Adrenal gland (tissue), 12 donors: ENCODE data around the gene SYNPO2. TPM values are rescaled to one million over a fixed set of nuclear protein-coding genes. Genes with fewer than 3 reads are reported as not detected.

ENCODE experiments used
- DNase-seq, 7 donors: peaks; one replicate each; pipeline ENCODE4 v3.0.0-alpha.2; 2019 to 2020
- H3K27ac ChIP-seq, 5 donors: fragments of 200-600 bp; sonication (generic) in 4 of 5; 1 replicate in 3 of 5; 2 replicates in 2 of 5; pipeline versions ENCODE4 v1.5.1 to v1.8.0; 2016 to 2020; ENCODE audit warnings: mild to moderate bottlenecking in 1 of 5
- H3K27me3 ChIP-seq: fragments of 200-600 bp; 2 replicates; pipeline ENCODE4 v1.8.0; 2021
- H3K36me3 ChIP-seq, 2 donors: fragments of 200-600 bp; replicated peaks in 1 of 2; 1 replicate in 1 of 2; 2 replicates in 1 of 2; pipeline versions ENCODE4 v1.5.1 to v1.8.0; 2018 to 2022
- H3K4me1 ChIP-seq, 2 donors: fragments of 200-600 bp; replicated peaks in 1 of 2; 1 replicate in 1 of 2; 2 replicates in 1 of 2; pipeline versions ENCODE4 v1.5.1 to v1.8.0; 2018 to 2021
- H3K4me3 ChIP-seq, 4 donors: fragments of 200-600 bp; sonication (generic) in 3 of 4; one replicate each; pipeline ENCODE4 v1.5.1; 2016 to 2018
- H3K9me3 ChIP-seq, 3 donors: fragments of 200-600 bp; sonication (generic) in 1 of 3; replicated peaks in 1 of 3; 1 replicate in 2 of 3; 2 replicates in 1 of 3; pipeline versions ENCODE4 v1.5.1 to v1.8.0; 2016 to 2021
- POLR2A ChIP-seq, 2 donors: fragments of 450-650 bp; IDR thresholded peaks; one replicate each; pipeline ENCODE4 v1.6.1; 2017; ENCODE audit warnings: antibody characterized with exemption in 2 of 2, mild to moderate bottlenecking in 2 of 2, moderate library complexity in 1 of 2
- WGBS, 4 donors: extraction: QIAGEN DNeasy Blood & Tissue Kit in 2 of 4; methylation state at CpG; one replicate each; pipeline versions ENCODE4 v1.1.5 to v1.1.7; 2013 to 2017; 5-methylcytosine and 5-hydroxymethylcytosine counted together
- intact Hi-C, 2 donors: fragments of 100-400 bp; cut with DNase I; formaldehyde crosslinking; loops; one replicate each; pipeline versions ENCODE4 v1.14.1 to v1.15.0; 2022 to 2023
- polyA plus RNA-seq, 3 donors: library from polyadenylated mRNA; stranded (reverse); fragments of 200-250 nt in 2 of 3; fragments of 350-450 nt in 1 of 3; fragmentation: Illumina TruSeq in 1 of 3; extraction: RNeasy Lipid Tissue Mini Kit (QIAGEN cat#74804) in 1 of 3; gene quantifications; one replicate each; pipeline ENCODE4 v1.2.3, GENCODE V29; 2013 to 2014
- total RNA-seq, 9 donors: library from RNA; depleted of rRNA in 4 of 9; stranded (reverse); fragments of >200 nt in 4 of 9; fragments of 120-200 nt in 1 of 9; fragmentation: NEBNext Ultra II Directional in 1 of 9; extraction: Animal tissue kit (Norgen Biotek cat#: 25700) in 1 of 9; gene quantifications; one replicate each; pipeline versions ENCODE4 v1.1.0 to v1.2.4, GENCODE V29; 2013 to 2023
- TF ChIP-seq, protein P1 (sequence below), 6 experiments: fragments of 450-650 bp in 4 of 6; fragments of 200-600 bp in 2 of 6; sonication (generic) in 1 of 6; IDR thresholded peaks; 1 replicate in 5 of 6; 2 replicates in 1 of 6; pipeline versions ENCODE4 v1.5.1 to v1.8.0; 2016 to 2021; ENCODE audit warnings: antibody characterized with exemption in 6 of 6, mild to moderate bottlenecking in 2 of 6, moderate library complexity in 1 of 6
- donor health status: healthy with polysubstance abuse.
- donor health status: Bipolar disorder and iron deficiency.
- donor health status: DM: yes; HTN: yes; CAD: no.
- donor health status: DM: no; HTN: no; CAD: no.
- donor health status: DM: no; HTN: no; CAD: no.
- donor health status: DM: yes; HTN: yes; CAD: no.

Gene SYNPO2
- total and polyA plus RNA-seq, 12 donors = 4.5 to 49.0 (median 18.4) TPM

DNA sequence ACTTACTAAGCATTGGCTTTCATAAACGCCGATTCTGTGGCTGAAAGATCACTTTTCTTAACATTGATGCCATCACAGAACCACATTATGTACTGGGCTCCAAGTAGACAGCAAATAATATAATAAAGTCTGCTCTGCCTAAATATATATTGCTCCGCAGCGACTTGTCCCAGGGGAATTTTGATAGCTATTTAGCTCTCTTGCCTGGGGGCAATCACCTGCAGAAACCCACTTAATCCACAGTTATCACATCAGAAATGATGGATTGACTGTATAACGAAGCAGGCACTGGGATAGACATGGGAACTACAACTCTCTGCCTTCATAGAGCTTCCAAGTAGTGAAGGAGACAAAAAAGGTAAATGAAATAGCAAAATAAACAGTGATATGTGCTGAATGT lies 199.0 kb downstream of the SYNPO2 start:
- WGBS, 4 donors = 70 to 83% (median 78%) methylated on average over 5 of the region's 5 CpGs
- Histone ChIP-seq H3K4me1 (no peaks in the 10 kb centered on the region), H3K36me3 (no peaks in the 10 kb centered on the region), H3K27ac (no peak overlapping the region), H3K9me3 (peaks cover 0 to 6% (median 0%) of the 10 kb centered on the region in 3 donors), H3K27me3 (no peaks in the 10 kb centered on the region), H3K4me3 (no peak overlapping the region)
- no peak for DNase-seq
- TF ChIP-seq, protein P1, sequence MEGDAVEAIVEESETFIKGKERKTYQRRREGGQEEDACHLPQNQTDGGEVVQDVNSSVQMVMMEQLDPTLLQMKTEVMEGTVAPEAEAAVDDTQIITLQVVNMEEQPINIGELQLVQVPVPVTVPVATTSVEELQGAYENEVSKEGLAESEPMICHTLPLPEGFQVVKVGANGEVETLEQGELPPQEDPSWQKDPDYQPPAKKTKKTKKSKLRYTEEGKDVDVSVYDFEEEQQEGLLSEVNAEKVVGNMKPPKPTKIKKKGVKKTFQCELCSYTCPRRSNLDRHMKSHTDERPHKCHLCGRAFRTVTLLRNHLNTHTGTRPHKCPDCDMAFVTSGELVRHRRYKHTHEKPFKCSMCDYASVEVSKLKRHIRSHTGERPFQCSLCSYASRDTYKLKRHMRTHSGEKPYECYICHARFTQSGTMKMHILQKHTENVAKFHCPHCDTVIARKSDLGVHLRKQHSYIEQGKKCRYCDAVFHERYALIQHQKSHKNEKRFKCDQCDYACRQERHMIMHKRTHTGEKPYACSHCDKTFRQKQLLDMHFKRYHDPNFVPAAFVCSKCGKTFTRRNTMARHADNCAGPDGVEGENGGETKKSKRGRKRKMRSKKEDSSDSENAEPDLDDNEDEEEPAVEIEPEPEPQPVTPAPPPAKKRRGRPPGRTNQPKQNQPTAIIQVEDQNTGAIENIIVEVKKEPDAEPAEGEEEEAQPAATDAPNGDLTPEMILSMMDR (IDR thresholded peaks at IDR 0.05) = no peak
- no peak for TF ChIP-seq POLR2A (IDR thresholded peaks at IDR 0.05)
- intact Hi-C loops = no loop called here

DNA sequence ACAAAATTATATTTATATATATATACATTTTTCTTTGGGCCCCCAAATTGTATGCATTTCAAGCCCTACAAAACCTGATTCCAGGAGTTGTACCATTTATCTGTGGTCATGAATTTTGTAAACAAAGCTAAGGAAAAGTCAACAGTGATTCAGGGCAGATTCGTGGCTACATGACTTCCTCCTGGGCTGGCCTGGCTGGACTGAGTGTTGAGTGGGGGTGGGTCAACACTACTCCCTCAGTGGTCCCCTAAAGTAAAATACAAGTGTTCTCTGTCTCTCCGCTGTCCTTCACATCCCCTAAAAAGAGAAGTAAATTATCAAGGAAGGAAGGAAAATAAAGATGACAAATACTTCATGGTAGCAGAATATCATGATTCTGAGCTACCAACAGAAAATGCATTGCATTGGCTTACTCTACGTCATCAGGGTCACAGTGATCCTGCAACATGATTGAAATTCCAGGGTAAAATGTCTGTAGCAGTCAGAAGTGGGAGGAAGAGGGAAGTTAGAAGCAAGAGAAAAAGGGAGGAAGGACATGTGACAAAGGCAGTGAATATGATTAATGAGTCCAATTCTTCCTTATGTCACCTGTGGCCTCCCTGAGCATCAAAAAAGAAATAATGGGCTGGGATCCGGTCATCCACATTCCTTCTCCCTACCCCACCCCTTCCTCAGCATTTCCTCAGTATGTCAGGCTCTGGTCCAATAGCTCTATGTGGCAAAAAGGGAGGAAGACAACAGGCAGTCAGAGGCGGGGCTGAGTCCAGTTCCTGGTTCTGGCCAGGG lies 204.6 kb downstream of the SYNPO2 start:
- TF ChIP-seq, protein P1 (IDR thresholded peaks at IDR 0.05) = no peak
- TF ChIP-seq POLR2A (IDR thresholded peaks at IDR 0.05) = no peak
- no peaks in the 10 kb centered on the region for H3K4me1 ChIP-seq
- H3K36me3 ChIP-seq = no peaks in the 10 kb centered on the region
- DNase-seq = no peak
- no peak overlapping the region for H3K4me3 ChIP-seq
- no peak overlapping the region for H3K27ac ChIP-seq
- H3K27me3 ChIP-seq = no peaks in the 10 kb centered on the region
- no peaks in the 10 kb centered on the region for H3K9me3 ChIP-seq
- intact Hi-C loops = no loop called here
- 54 to 62% (median 59%) methylated on average over 5 of the region's 5 CpGs for WGBS, 4 donors

DNA sequence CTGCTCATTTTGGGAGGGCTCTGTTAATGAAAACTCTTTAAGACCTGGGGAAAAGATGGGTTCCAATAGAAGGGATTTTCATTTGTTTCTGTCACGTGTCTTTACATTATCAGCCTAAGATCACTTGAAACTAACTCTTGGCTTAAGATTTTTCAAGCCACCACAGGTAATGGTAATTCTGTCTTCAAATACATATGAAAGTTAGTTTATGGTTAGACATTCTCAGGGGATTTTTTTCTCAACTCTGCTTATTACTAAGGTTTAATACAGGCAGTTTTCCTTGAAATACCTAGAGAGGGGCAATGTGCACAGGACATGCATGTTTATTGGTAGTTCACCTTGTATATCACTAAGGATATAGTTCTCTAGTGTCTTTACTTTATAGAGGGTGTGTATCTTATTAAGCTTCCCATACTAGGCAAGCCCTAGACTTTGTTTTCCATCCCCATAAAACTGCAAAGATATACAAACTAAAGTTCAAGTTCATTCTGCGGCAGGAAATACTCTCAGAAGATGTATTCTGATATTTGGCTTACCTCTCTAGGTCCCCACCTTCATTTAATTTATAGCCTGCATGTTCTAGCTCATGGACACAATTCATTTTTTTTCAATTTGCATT lies 208.7 kb downstream of the SYNPO2 start:
- DNase-seq = no peak
- H3K4me3 ChIP-seq = no peak overlapping the region
- 81 to 91% (median 87%) methylated on average over 2 of the region's 2 CpGs for WGBS, 4 donors
- no peak overlapping the region for H3K27ac ChIP-seq
- intact Hi-C loops = no loop called here
- TF ChIP-seq POLR2A (IDR thresholded peaks at IDR 0.05) = no peak
- TF ChIP-seq, protein P1 (IDR thresholded peaks at IDR 0.05) = no peak
- no peaks in the 10 kb centered on the region for H3K36me3 ChIP-seq
- no peaks in the 10 kb centered on the region for H3K9me3 ChIP-seq
- peaks cover 0 to 7% of the 10 kb centered on the region in 2 donors for H3K4me1 ChIP-seq
- no peaks in the 10 kb centered on the region for H3K27me3 ChIP-seq

DNA sequence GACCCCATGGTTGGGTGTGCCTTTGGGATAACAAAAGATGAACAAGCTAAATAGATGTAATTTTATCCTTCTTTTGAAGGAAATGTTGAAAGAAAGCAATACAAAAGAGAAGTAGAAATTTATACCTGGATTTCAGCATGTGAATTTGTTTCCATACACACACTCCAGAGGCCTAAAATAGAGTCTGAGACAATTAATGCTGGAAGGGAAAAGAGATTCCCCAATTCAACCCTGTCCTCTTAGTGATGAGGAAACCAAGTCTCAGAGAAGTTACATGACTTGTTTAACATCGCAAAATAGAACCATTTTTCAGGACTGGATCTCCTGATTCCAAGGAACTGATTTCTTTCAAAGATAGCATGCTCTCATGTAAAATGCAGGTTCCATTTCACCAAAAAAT lies 209.7 kb downstream of the SYNPO2 start:
- no peak for DNase-seq
- intact Hi-C loops = no loop called here
- H3K27ac ChIP-seq = no peak overlapping the region
- H3K4me1 ChIP-seq = peaks cover 0 to 14% of the 10 kb centered on the region in 2 donors
- H3K4me3 ChIP-seq = no peak overlapping the region
- no peak for TF ChIP-seq POLR2A (IDR thresholded peaks at IDR 0.05)
- TF ChIP-seq, protein P1 (IDR thresholded peaks at IDR 0.05) = no peak
- no peaks in the 10 kb centered on the region for H3K36me3 ChIP-seq
- no peaks in the 10 kb centered on the region for H3K27me3 ChIP-seq
- 62 to 94% (median 86%) methylated on average over 1 of the region's 1 CpG for WGBS, 4 donors
- no peaks in the 10 kb centered on the region for H3K9me3 ChIP-seq
